Panc1 (cell line): Measurements from ENCODE around the gene BCR. TPM values are rescaled to one million over a fixed set of nuclear protein-coding genes. Genes with fewer than 3 reads are reported as not detected.

Source experiments
- ATAC-seq: fragments of 200-7000 bp; cut with Tn5 transposase; 2 replicates; pipeline ENCODE4 v1.9.1; 2020; ENCODE audit warnings: mild to moderate bottlenecking, moderate library complexity
- BruUV-seq: library from RNA; stranded (reverse); fragments of 400-500 nt; replicated peaks from 2 replicates; lab custom pipeline; 2021; lab: Mats Ljungman, UMichigan
- CTCF ChIA-PET: fragments of 300-600 bp; sonication (Branson Sonifier 250); formaldehyde crosslinking; loops from one replicate; lab custom pipeline; 2022; ENCODE audit warnings: antibody characterized with exemption; lab: Charles Lee
- POLR2A ChIA-PET: fragments of 300-600 bp; sonication (Branson Sonifier 250); formaldehyde crosslinking; loops from one replicate; lab custom pipeline; 2022; ENCODE audit warnings: antibody characterized with exemption; lab: Charles Lee
- DNase-seq: peaks from one replicate; pipeline ENCODE4 v3.0.0-alpha.2; 2010; ENCODE audit warnings: low read depth, low spot score
- H3K27ac ChIP-seq: 2 replicates; pipeline ENCODE4 v1.5.1; 2011; ENCODE audit warnings: mild to moderate bottlenecking, low read length, inconsistent platforms
- H3K27me3 ChIP-seq: fragments of 200-500 bp; sonication (Bioruptor generic); 2 replicates; pipeline ENCODE4 v1.6.0; 2014; ENCODE audit warnings: low read length, inconsistent platforms; ENCODE audit not compliant: control insufficient read depth, insufficient read depth
- H3K36me3 ChIP-seq: fragments of 200-500 bp; sonication (Bioruptor generic); 2 replicates; pipeline ENCODE4 v1.5.1; 2014; ENCODE audit warnings: inconsistent platforms, mild to moderate bottlenecking, low read length, moderate library complexity; ENCODE audit not compliant: control insufficient read depth, insufficient read depth
- H3K4me1 ChIP-seq: 2 replicates; pipeline ENCODE4 v1.5.1; 2011; ENCODE audit warnings: inconsistent platforms, mild to moderate bottlenecking, low read length, moderate library complexity; ENCODE audit not compliant: control insufficient read depth, insufficient read depth
- H3K4me3 ChIP-seq, 2 experiments: 2 replicates each; pipeline ENCODE4 v1.5.1; 2011 to 2012; ENCODE audit warnings: low read depth in 2 of 2, low read length in 2 of 2, mild to moderate bottlenecking in 2 of 2, inconsistent platforms in 1 of 2, moderate library complexity in 1 of 2
- H3K9me3 ChIP-seq: fragments of 200-500 bp; sonication (Bioruptor generic); 2 replicates; pipeline ENCODE4 v1.5.1; 2014; ENCODE audit warnings: low read depth, mild to moderate bottlenecking, inconsistent platforms, low read length, moderate library complexity; ENCODE audit not compliant: control insufficient read depth, insufficient read depth
- CTCF ChIP-seq: fragments of 450-650 bp; IDR thresholded peaks from 2 replicates; pipeline ENCODE4 v1.5.1; 2017; ENCODE audit warnings: mild to moderate bottlenecking
- POLR2AphosphoS5 ChIP-seq: IDR thresholded peaks from 2 replicates; pipeline ENCODE4 v1.6.1; 2012; ENCODE audit warnings: mild to moderate bottlenecking, low read depth, low read length, moderate library complexity
- REST ChIP-seq, 2 experiments: IDR thresholded peaks; 2 replicates each; pipeline ENCODE4 v1.6.1; 2011 to 2012; ENCODE audit warnings: low read depth in 2 of 2, control low read depth in 1 of 2, low read length in 1 of 2, mild to moderate bottlenecking in 1 of 2, moderate library complexity in 1 of 2; ENCODE audit not compliant: insufficient read depth in 1 of 2
- SIN3A ChIP-seq: IDR thresholded peaks from 2 replicates; pipeline ENCODE4 v1.6.1; 2012; ENCODE audit warnings: low read depth, mild to moderate bottlenecking, low read length, moderate library complexity, borderline replicate concordance; ENCODE audit not compliant: insufficient read depth
- TCF7L2 ChIP-seq: IDR thresholded peaks from 2 replicates; pipeline ENCODE4 v1.6.1; 2011; ENCODE audit warnings: mild to moderate bottlenecking, low read depth, low read length, inconsistent platforms
- in situ Hi-C: cut with HindIII; loops from 2 replicates; pipeline ENCODE4 v1.10.0; 2016; ENCODE audit warnings: low sequenced_read_pairs, low pct_unique_long_range_greater_than_20kb
- intact Hi-C: fragments of 100-400 bp; cut with micrococcal nuclease; formaldehyde crosslinking; loops from one replicate; pipeline ENCODE4 v1.10.0; 2022; ENCODE audit not compliant: unreplicated experiment
- total RNA-seq: library from RNA; stranded (reverse); gene quantifications from one replicate; pipeline ENCODE4 v1.2.1, GENCODE V29; 2021; ENCODE audit not compliant: unreplicated experiment

The BCR gene
- total RNA-seq, 1 experiment from 2014 or later: 32.1 TPM

GRCh38 chr22:23274891-23275694 is 94.8 kb downstream of the BCR start:
- no TSS peak for BruUV-seq
- POLR2A ChIA-PET: no interaction called here

GRCh38 chr22:23275751-23276150 is 95.4 kb downstream of the BCR start:
- POLR2A ChIA-PET: no interaction called here
- H3K27me3 ChIP-seq: no peaks in the 10 kb centered on the region
- no peak overlapping the region for H3K27ac ChIP-seq
- DNase-seq: no peak
- H3K4me1 ChIP-seq: no peaks in the 10 kb centered on the region
- no TSS peak for BruUV-seq
- H3K9me3 ChIP-seq: no peaks in the 10 kb centered on the region
- H3K36me3 ChIP-seq: no peaks in the 10 kb centered on the region
- H3K4me3 ChIP-seq: no peak overlapping the region
- in situ Hi-C loops (no loop called here), intact Hi-C loops (no loop called here)
- no peak for ATAC-seq
- no peak for TF ChIP-seq REST (IDR thresholded peaks at IDR 0.05; ENCODE audit: insufficient read depth in 1 of 2, low read depth in 2 of 2, low read length in 1 of 2)
- no peak for TF ChIP-seq POLR2AphosphoS5
- TF ChIP-seq SIN3A: no peak
- no peak for TF ChIP-seq CTCF
- no peak for TF ChIP-seq TCF7L2
- CTCF ChIA-PET: no interaction called here

More at GRCh38 chr22:23274891-23275694, 94.8 kb downstream of the BCR start:
- Histone ChIP-seq H3K27ac (no peak overlapping the region), H3K27me3 (no peaks in the 10 kb centered on the region), H3K4me1 (no peaks in the 10 kb centered on the region), H3K9me3 (no peaks in the 10 kb centered on the region), H3K4me3 (no peak overlapping the region), H3K36me3 (no peaks in the 10 kb centered on the region)
- in situ Hi-C loops (no loop called here), intact Hi-C loops (no loop called here)
- DNase-seq: no peak
- CTCF ChIA-PET: interaction anchor here (0.6 kb wide), 1 partner anchor 12 kb away, joined by 3 read pairs; no protein-coding TSS in a partner anchor
- TF ChIP-seq CTCF: no peak
- no peak for TF ChIP-seq REST (IDR thresholded peaks at IDR 0.05; ENCODE audit: insufficient read depth in 1 of 2, low read depth in 2 of 2, low read length in 1 of 2)
- no peak for TF ChIP-seq POLR2AphosphoS5
- TF ChIP-seq TCF7L2: no peak
- TF ChIP-seq SIN3A: no peak
- ATAC-seq: no peak
